GM13976 (cell line): ENCODE measurements around the gene COMMD2.

ENCODE experiments used
- DNase-seq: peaks from one replicate; pipeline ENCODE4 v3.0.0; 2012; ENCODE audit warnings: low spot score
- CTCF ChIP-seq: IDR thresholded peaks from 2 replicates; pipeline ENCODE4 v1.5.1; 2012; ENCODE audit warnings: borderline replicate concordance, mild to moderate bottlenecking; ENCODE audit not compliant: insufficient read depth; ENCODE audit errors: extremely low read depth, missing control alignments, control extremely low read depth
- in situ Hi-C: fragments of 300-500 bp; cut with MboI; formaldehyde crosslinking; loops from one replicate; pipeline ENCODE4 v1.12.0; 2022; ENCODE audit warnings: low sequenced_read_pairs, mixed read lengths, inconsistent platforms; ENCODE audit not compliant: unreplicated experiment

COMMD2 gene

DNA sequence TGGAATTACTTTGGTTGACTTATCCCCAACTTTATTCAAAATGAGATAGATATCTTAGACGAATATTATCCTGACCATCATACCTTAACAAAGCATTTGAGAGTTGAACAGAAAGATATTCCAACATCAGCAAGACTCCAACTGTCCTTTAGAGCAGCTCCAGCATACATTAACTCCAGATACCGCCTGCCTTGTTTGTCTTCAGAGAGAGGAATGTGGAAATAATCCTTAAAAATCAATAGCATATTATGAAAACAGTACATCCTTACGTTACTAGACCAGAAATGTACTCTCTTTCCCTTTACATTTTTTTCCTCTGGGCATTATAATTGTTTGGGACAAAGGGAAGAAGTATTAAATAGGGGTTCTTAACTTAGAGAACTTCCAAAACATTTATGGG, 38.4 kb upstream of the COMMD2 start:
- no peak for DNase-seq
- no peak for TF ChIP-seq CTCF
- in situ Hi-C loops: no loop called here

- in situ Hi-C loops: no loop called here
- DNase-seq: no peak
- TF ChIP-seq CTCF: no peak
These were observed 38.0 kb upstream of the COMMD2 start for GRCh38 chr3:149790268-149790667.

DNA sequence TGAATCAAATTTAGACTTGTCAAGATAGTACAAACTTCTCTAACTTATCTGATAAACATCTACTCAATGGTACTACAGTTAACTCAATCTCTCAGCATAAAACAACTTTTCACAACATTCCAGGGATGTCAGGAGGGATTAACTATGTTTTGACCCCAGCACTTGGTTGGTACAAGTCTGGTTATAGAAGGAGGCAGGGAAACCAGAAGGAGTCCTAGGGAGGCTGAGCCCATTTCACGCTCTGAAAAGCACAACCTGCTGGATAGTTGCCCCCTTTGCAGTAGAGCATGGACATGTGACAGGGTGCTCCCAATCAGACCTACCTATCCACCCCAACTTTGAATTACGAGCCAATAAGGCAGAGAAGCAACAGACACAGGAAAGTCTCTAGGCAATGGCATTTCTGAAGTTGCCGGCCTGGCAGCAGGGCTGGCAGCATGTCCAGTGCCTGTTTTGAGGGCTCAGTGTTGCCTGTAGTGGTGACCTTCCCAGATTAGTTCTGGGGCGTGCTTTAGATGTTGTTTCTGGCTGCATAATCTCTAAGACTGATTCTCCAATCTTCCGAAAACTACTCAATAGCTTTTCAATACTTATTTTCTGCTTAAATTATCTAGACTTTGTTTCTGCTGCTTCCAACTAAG, 31.9 kb upstream of the COMMD2 start:
- in situ Hi-C loops: no loop called here
- no peak for DNase-seq
- TF ChIP-seq CTCF: no peak

DNA sequence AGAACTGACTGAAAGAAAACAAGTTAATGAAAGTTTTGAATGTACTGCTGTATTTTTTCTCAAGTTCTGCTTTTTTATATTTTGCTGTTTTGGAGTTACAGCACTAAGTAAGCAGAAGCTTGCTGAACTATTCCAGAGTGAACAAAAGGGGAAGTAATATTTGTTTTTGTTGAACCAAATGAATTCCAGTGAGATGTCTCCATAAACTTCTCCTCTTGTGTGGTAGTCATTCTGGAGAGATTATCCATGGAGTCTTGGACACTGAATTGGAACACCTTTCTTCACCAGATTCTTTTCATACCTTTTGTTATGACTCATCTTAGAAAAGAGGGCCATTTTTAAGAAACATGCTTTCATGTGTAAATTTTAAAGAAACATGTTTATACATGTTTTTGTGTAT, 31.3 kb upstream of the COMMD2 start:
- in situ Hi-C loops: no loop called here
- TF ChIP-seq CTCF: no peak
- no peak for DNase-seq

DNA sequence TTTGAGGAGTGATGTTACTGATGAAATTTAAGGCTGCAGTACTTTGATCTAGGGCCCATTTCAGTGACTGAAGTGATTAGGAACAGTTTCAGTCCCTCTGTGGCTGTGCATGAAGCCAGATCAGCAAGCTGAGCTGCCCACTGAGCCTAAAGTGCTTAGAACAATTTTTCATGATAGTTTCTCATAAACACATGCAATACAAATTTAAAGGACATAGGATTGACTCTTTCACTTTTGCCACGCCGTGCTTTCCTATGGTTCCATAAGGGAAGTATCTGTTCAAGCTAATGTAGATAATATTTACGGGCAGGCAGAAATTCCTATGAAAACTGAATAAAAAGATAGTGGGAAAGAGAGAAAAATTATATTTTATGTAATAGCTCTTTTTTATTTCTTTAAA, 29.5 kb upstream of the COMMD2 start:
- DNase-seq: no peak
- in situ Hi-C loops: no loop called here

GRCh38 chr3:149781211-149781610, 28.9 kb upstream of the COMMD2 start:
- DNase-seq: no peak
- no peak for TF ChIP-seq CTCF
- in situ Hi-C loops: no loop called here

More for the DNA sequence above, 29.5 kb upstream of the COMMD2 start:
- TF ChIP-seq CTCF: no peak
